Endothelial cell of umbilical vein (primary cell): ENCODE measurements around the gene GUCY1B1. TPM values are rescaled to one million over a fixed set of nuclear protein-coding genes. Genes with fewer than 3 reads are reported as not detected.

Experiments used
- BruUV-seq: library from RNA; stranded (reverse); fragments of 400-500 nt; replicated peaks from 2 replicates; lab custom pipeline; 2021; lab: Mats Ljungman, UMichigan
- CTCF ChIA-PET: fragments of 300-600, 350-600 bp; sonication (Branson Sonifier 250); formaldehyde crosslinking; loops from one replicate; lab custom pipeline; 2021; ENCODE audit warnings: antibody characterized with exemption, inconsistent platforms; lab: Charles Lee
- POLR2A ChIA-PET: fragments of 300-600, 350-600 bp; sonication (Branson Sonifier 250); formaldehyde crosslinking; loops from one replicate; lab custom pipeline; 2021; ENCODE audit warnings: antibody characterized with exemption, inconsistent platforms; lab: Charles Lee
- DNase-seq: peaks from one replicate; pipeline ENCODE4 v3.0.0-alpha.2; 2011; ENCODE audit warnings: low read depth, low spot score
- FAIRE-seq: peaks from 2 replicates; lab custom pipeline; 2011; peaks lifted over from hg19 to GRCh38; lab: Jason Lieb, UNC
- H2AFZ ChIP-seq: 2 replicates; pipeline ENCODE4 v1.6.0; 2012; ENCODE audit warnings: low read depth, low read length, control low read depth, inconsistent platforms
- H3K27ac ChIP-seq: 2 replicates; pipeline ENCODE4 v1.5.1; 2011; ENCODE audit warnings: low read depth, mild to moderate bottlenecking, control low read depth, low read length, moderate library complexity; ENCODE audit not compliant: insufficient read depth
- H3K27me3 ChIP-seq, 2 experiments: 2 replicates each; pipeline versions ENCODE4 v1.6.0 to v1.6.1; 2011; ENCODE audit warnings: low read length in 2 of 2, mixed read lengths in 1 of 2; ENCODE audit not compliant: control insufficient read depth in 2 of 2, insufficient read depth in 2 of 2
- H3K36me3 ChIP-seq, 2 experiments: 2 replicates in 1 of 2; 3 replicates in 1 of 2; pipeline ENCODE4 v1.5.1; 2011; ENCODE audit warnings: low read length in 2 of 2, mild to moderate bottlenecking in 1 of 2, moderate library complexity in 1 of 2; ENCODE audit not compliant: control insufficient read depth in 2 of 2, insufficient read depth in 2 of 2; ENCODE audit errors: extremely low read depth in 1 of 2
- H3K4me1 ChIP-seq: 3 replicates; pipeline ENCODE4 v1.5.1; 2011; ENCODE audit warnings: mild to moderate bottlenecking, low read length; ENCODE audit not compliant: control insufficient read depth, insufficient read depth; ENCODE audit errors: extremely low read depth
- H3K4me2 ChIP-seq: 2 replicates; pipeline ENCODE4 v1.6.1; 2011; ENCODE audit warnings: low read length, control low read depth, mixed read lengths; ENCODE audit not compliant: insufficient read depth
- H3K4me3 ChIP-seq, 3 experiments: fragments of 200-600 bp in 1 of 3; sonication (generic), shearing (Covaris generic) in 1 of 3; replicated peaks in 1 of 3; 2 replicates each; pipeline ENCODE4 v1.5.1; 2011 to 2016; ENCODE audit warnings: control low read depth in 3 of 3, low read length in 3 of 3, mild to moderate bottlenecking in 2 of 3, inconsistent platforms in 1 of 3, low read depth in 1 of 3, moderate library complexity in 1 of 3; ENCODE audit not compliant: insufficient read depth in 1 of 3
- H3K79me2 ChIP-seq: 2 replicates; pipeline ENCODE4 v1.6.0; 2012; ENCODE audit warnings: low read length, inconsistent platforms; ENCODE audit not compliant: control insufficient read depth, insufficient read depth
- H3K9ac ChIP-seq: replicated peaks from 2 replicates; pipeline ENCODE3; 2011; ENCODE audit warnings: low read length, control low read depth; ENCODE audit not compliant: insufficient read depth; ENCODE audit errors: extremely low read depth
- H3K9me1 ChIP-seq: replicated peaks from 3 replicates; pipeline ENCODE4 v1.6.0; 2011; ENCODE audit warnings: mild to moderate bottlenecking, low read length; ENCODE audit not compliant: control insufficient read depth, insufficient read depth; ENCODE audit errors: extremely low read depth
- H3K9me3 ChIP-seq: replicated peaks from 2 replicates; pipeline ENCODE4 v1.5.1; 2012; ENCODE audit warnings: low read length, inconsistent platforms; ENCODE audit not compliant: control insufficient read depth, insufficient read depth
- H4K20me1 ChIP-seq: replicated peaks from 2 replicates; pipeline ENCODE3; 2011; ENCODE audit warnings: mild to moderate bottlenecking, low read length; ENCODE audit not compliant: control insufficient read depth, insufficient read depth; ENCODE audit errors: extremely low read depth
- EZH2 ChIP-seq: IDR thresholded peaks from 2 replicates; pipeline ENCODE4 v1.6.1; 2012; ENCODE audit warnings: borderline replicate concordance, low read depth, mild to moderate bottlenecking, moderate library complexity, low read length, inconsistent platforms; ENCODE audit not compliant: severe bottlenecking
- FOS ChIP-seq: IDR thresholded peaks from 2 replicates; pipeline ENCODE4 v1.6.1; 2011; ENCODE audit warnings: mild to moderate bottlenecking, low read length, moderate library complexity, borderline replicate concordance; ENCODE audit not compliant: insufficient read depth
- GATA2 ChIP-seq: IDR thresholded peaks from 2 replicates; pipeline ENCODE4 v1.7.0; 2011; ENCODE audit warnings: low read depth, mild to moderate bottlenecking, moderate library complexity, mixed read lengths, low read length; ENCODE audit not compliant: insufficient read length, insufficient read depth
- JUN ChIP-seq: IDR thresholded peaks from 2 replicates; pipeline ENCODE4 v1.6.1; 2011; ENCODE audit warnings: borderline replicate concordance, low read depth; ENCODE audit not compliant: insufficient read length, insufficient read depth
- MYC ChIP-seq: IDR thresholded peaks from one replicate; pipeline ENCODE4 v1.6.1; 2011; ENCODE audit warnings: mild to moderate bottlenecking, low read depth, low read length
- POLR2A ChIP-seq: IDR thresholded peaks from 2 replicates; pipeline ENCODE4 v1.6.1; 2012; ENCODE audit warnings: low read depth, mild to moderate bottlenecking, control low read depth, low read length
- POLR2AphosphoS5 ChIP-seq: IDR thresholded peaks from 2 replicates; pipeline ENCODE4 v1.6.1; 2012; ENCODE audit warnings: low read depth, mild to moderate bottlenecking, control low read depth, low read length, moderate library complexity; ENCODE audit not compliant: insufficient read depth
- dilution Hi-C: fragments of 300-500 bp; cut with MboI; formaldehyde crosslinking; loops from one replicate; pipeline ENCODE4 v1.15.0; 2019; ENCODE audit warnings: low sequenced_read_pairs; ENCODE audit not compliant: extremely low pct_ligation_motif_present
- intact Hi-C: fragments of 100-400 bp; cut with micrococcal nuclease; formaldehyde crosslinking; loops from one replicate; pipeline ENCODE4 v1.10.0; 2022
- polyA plus RNA-seq, 4 experiments: library from polyadenylated mRNA; depleted of rRNA in 3 of 4; stranded (reverse) in 3 of 4; unstranded in 1 of 4; fragments of >200 nt; gene quantifications; 2 replicates each; pipeline versions ENCODE4 v1.2.1 to v1.2.3, GENCODE V29; 2011 to 2012; ENCODE audit warnings: missing spikeins in 1 of 4
- total RNA-seq: library from RNA; stranded (reverse); gene quantifications from 2 replicates; pipeline ENCODE4 v1.2.3, GENCODE V29; 2021
- TF ChIP-seq, protein P1 (sequence below): IDR thresholded peaks from 2 replicates; pipeline ENCODE4 v1.6.1; 2011; ENCODE audit not compliant: insufficient read depth, insufficient read length
- TF ChIP-seq, protein P2 (sequence below), 2 donors: IDR thresholded peaks; 1 replicate in 1 of 2; 2 replicates in 1 of 2; pipeline ENCODE4 v1.5.1; 2011; ENCODE audit warnings: low read length in 2 of 2, mild to moderate bottlenecking in 2 of 2, moderate library complexity in 2 of 2, control low read depth in 1 of 2, inconsistent platforms in 1 of 2, low read depth in 1 of 2; ENCODE audit not compliant: insufficient read depth in 1 of 2; ENCODE audit errors: extremely low read depth in 1 of 2

The GUCY1B1 gene
- total and polyA plus RNA-seq, 2 donors (not counting 3 experiments of a cell fraction or from before 2014, with no cell fraction given) = 1.9 to 4.7 TPM

DNA sequence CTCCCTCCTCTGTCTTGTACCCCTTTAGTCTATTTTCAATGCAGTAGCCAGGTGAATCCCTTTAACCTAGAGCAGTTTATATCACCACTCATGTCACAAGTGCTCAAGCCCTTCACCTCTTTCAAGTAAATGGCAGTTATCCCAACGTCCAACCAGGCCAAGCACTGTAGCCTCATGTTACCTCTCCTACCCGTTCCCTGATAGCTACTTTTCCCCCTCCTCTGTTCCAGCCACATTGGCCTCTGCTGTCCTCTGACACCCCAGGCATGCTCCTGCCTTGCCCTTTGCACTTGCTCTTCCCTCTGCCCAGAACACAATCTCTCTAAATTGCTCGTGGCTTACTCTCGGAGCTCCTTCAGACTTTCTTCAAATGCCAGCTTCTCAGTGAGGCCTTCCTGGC lies 15.2 kb downstream of the GUCY1B1 start:
- Histone ChIP-seq H3K79me2 (no peaks in the 10 kb centered on the region), H3K27me3 (no peaks in the 10 kb centered on the region), H3K9me3 (no peaks in the 10 kb centered on the region), H3K27ac (no peak overlapping the region), H3K4me1 (no peaks in the 10 kb centered on the region), H3K4me2 (no peak overlapping the region), H4K20me1 (no peaks in the 10 kb centered on the region), H2AFZ (no peak overlapping the region), H3K4me3 (no peak overlapping the region), H3K9ac (no peak overlapping the region), H3K9me1 (no peaks in the 10 kb centered on the region), H3K36me3 (no peaks in the 10 kb centered on the region)
- FAIRE-seq (no peak), DNase-seq (no peak)
- no peak for TF ChIP-seq EZH2
- no peak for TF ChIP-seq POLR2A
- TF ChIP-seq, protein P1, sequence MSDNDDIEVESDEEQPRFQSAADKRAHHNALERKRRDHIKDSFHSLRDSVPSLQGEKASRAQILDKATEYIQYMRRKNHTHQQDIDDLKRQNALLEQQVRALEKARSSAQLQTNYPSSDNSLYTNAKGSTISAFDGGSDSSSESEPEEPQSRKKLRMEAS = no peak
- no peak for TF ChIP-seq MYC
- no peak for TF ChIP-seq JUN
- TF ChIP-seq FOS = no peak
- TF ChIP-seq, protein P2, sequence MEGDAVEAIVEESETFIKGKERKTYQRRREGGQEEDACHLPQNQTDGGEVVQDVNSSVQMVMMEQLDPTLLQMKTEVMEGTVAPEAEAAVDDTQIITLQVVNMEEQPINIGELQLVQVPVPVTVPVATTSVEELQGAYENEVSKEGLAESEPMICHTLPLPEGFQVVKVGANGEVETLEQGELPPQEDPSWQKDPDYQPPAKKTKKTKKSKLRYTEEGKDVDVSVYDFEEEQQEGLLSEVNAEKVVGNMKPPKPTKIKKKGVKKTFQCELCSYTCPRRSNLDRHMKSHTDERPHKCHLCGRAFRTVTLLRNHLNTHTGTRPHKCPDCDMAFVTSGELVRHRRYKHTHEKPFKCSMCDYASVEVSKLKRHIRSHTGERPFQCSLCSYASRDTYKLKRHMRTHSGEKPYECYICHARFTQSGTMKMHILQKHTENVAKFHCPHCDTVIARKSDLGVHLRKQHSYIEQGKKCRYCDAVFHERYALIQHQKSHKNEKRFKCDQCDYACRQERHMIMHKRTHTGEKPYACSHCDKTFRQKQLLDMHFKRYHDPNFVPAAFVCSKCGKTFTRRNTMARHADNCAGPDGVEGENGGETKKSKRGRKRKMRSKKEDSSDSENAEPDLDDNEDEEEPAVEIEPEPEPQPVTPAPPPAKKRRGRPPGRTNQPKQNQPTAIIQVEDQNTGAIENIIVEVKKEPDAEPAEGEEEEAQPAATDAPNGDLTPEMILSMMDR (IDR thresholded peaks at IDR 0.05; ENCODE audit: extremely low read depth in 1 of 2, insufficient read depth in 1 of 2, low read depth in 1 of 2, low read length in 2 of 2) = no peak
- no peak for TF ChIP-seq GATA2
- no peak for TF ChIP-seq POLR2AphosphoS5
- intact Hi-C loops = no loop called here
- ChIA-PET POLR2A (no interaction called here), CTCF (interaction anchor here (1.1 to 1.9 kb wide), 3 partner anchors 11 to 20 kb away, joined by 3 to 8 read pairs (median 4); no protein-coding TSS in a partner anchor)
- dilution Hi-C loops = no loop called here
- BruUV-seq = no TSS peak
